HepG2 (cell line): ENCODE results near the gene PLCG2. TPM values are rescaled to one million over a fixed set of nuclear protein-coding genes. Genes with fewer than 3 reads are reported as not detected.

Source experiments
- ATAC-seq: fragments of 200-7000 bp; cut with Tn5 transposase; 3 replicates; pipeline ENCODE4 v1.9.1; 2020; ENCODE audit warnings: mild to moderate bottlenecking, moderate library complexity
- BruUV-seq: library from RNA; stranded (reverse); fragments of 400-500 nt; replicated peaks from 2 replicates; lab custom pipeline; 2021; lab: Mats Ljungman, UMichigan
- CTCF ChIA-PET: fragments of 300-600 bp; formaldehyde crosslinking; extraction: SDS; loops from one replicate; lab custom pipeline; 2021; ENCODE audit warnings: low total read pairs, inconsistent platforms, low intra/inter-chr PET ratio; lab: Yijun Ruan, JAX
- POLR2A ChIA-PET: fragments of 350-600 bp; sonication (Branson Sonifier 250); formaldehyde crosslinking; loops from one replicate; lab custom pipeline; 2020; ENCODE audit warnings: antibody characterized with exemption, inconsistent platforms; lab: Yijun Ruan, JAX
- DNase-seq: peaks from one replicate; pipeline ENCODE4 v3.0.0-alpha.2; 2015; ENCODE audit warnings: low spot score
- FAIRE-seq: peaks from 3 replicates; lab custom pipeline; 2011; peaks lifted over from hg19 to GRCh38; lab: Jason Lieb, UNC
- H2AFZ ChIP-seq: one replicate; pipeline ENCODE4 v1.6.1; 2011; ENCODE audit warnings: low read length, inconsistent platforms
- H3K27ac ChIP-seq: fragments of 300-600 bp; 3 replicates; pipeline ENCODE4 v1.8.0; 2011; ENCODE audit warnings: mixed run types, mild to moderate bottlenecking, mixed read lengths, low read length, inconsistent platforms; ENCODE audit not compliant: insufficient read depth; ENCODE audit errors: extremely low read length
- H3K27me3 ChIP-seq, 2 experiments: fragments of 200-600 bp in 1 of 2; 2 replicates in 1 of 2; 3 replicates in 1 of 2; pipeline versions ENCODE4 v1.6.0 to v1.8.0; 2011; ENCODE audit warnings: low read length in 2 of 2, mild to moderate bottlenecking in 2 of 2, moderate library complexity in 2 of 2, inconsistent platforms in 1 of 2; ENCODE audit not compliant: insufficient read depth in 2 of 2, control insufficient read depth in 1 of 2
- H3K36me3 ChIP-seq, 2 experiments: fragments of 200-600 bp in 1 of 2; replicated peaks in 1 of 2; 2 replicates in 1 of 2; 3 replicates in 1 of 2; pipeline versions ENCODE4 v1.5.1 to v1.8.0; 2011; ENCODE audit warnings: low read length in 2 of 2, inconsistent platforms in 1 of 2; ENCODE audit not compliant: insufficient read depth in 2 of 2, control insufficient read depth in 1 of 2
- H3K4me1 ChIP-seq: 2 replicates; pipeline ENCODE4 v1.5.1; 2012; ENCODE audit warnings: low read length, inconsistent platforms; ENCODE audit not compliant: insufficient read depth
- H3K4me2 ChIP-seq: 2 replicates; pipeline ENCODE4 v1.6.0; 2011; ENCODE audit warnings: low read depth, low read length, inconsistent platforms
- H3K4me3 ChIP-seq, 3 experiments: fragments of 200-600 bp in 1 of 3; sonication (generic), shearing (Covaris generic) in 1 of 3; replicated peaks in 1 of 3; 2 replicates each; pipeline ENCODE4 v1.5.1; 2011 to 2016; ENCODE audit warnings: low read length in 3 of 3, inconsistent platforms in 2 of 3, low read depth in 2 of 3, mild to moderate bottlenecking in 2 of 3, control low read depth in 1 of 3, mixed read lengths in 1 of 3; ENCODE audit not compliant: insufficient read depth in 1 of 3
- H3K79me2 ChIP-seq: one replicate; pipeline ENCODE4 v1.6.1; 2011; ENCODE audit warnings: low read length, inconsistent platforms; ENCODE audit not compliant: insufficient read depth
- H3K9ac ChIP-seq: 2 replicates; pipeline ENCODE4 v1.6.0; 2011; ENCODE audit warnings: mild to moderate bottlenecking, low read depth, low read length, inconsistent platforms; ENCODE audit not compliant: insufficient read depth
- H3K9me3 ChIP-seq: 2 replicates; pipeline ENCODE4 v1.5.1; 2012; ENCODE audit warnings: mild to moderate bottlenecking, low read length
- H4K20me1 ChIP-seq: 2 replicates; pipeline ENCODE4 v1.6.0; 2011; ENCODE audit warnings: inconsistent platforms, mild to moderate bottlenecking, low read length, moderate library complexity; ENCODE audit not compliant: insufficient read depth
- TEAD2 ChIP-seq: sonication (generic); formaldehyde crosslinking; IDR thresholded peaks from 2 replicates; pipeline ENCODE4 v1.9.0; 2021; ENCODE audit warnings: missing genetic modification reagents
- ZBTB40 ChIP-seq, 2 experiments: fragments of 450-650 bp in 1 of 2; sonication (generic) in 1 of 2; formaldehyde crosslinking in 1 of 2; IDR thresholded peaks; 2 replicates each; pipeline versions ENCODE4 v1.6.1 to v1.8.0; 2016 to 2022; ENCODE audit warnings: antibody characterized with exemption in 1 of 2, mild to moderate bottlenecking in 1 of 2, missing genetic modification reagents in 1 of 2
- WGBS: methylation state at CpG from one replicate; pipeline ENCODE4 v1.1.6; 2017; ENCODE audit warnings: low lambda C conversion rate; 5-methylcytosine and 5-hydroxymethylcytosine counted together
- in situ Hi-C: cut with HindIII; loops from 2 replicates; pipeline ENCODE4 v1.10.0; 2017; ENCODE audit warnings: low pct_unique_long_range_greater_than_20kb; ENCODE audit not compliant: extremely low pct_ligation_motif_present
- intact Hi-C: fragments of 100-400 bp; cut with micrococcal nuclease; formaldehyde crosslinking; loops from one replicate; pipeline ENCODE4 v1.10.0; 2022; ENCODE audit not compliant: unreplicated experiment
- polyA plus RNA-seq, 8 experiments: library from polyadenylated mRNA; depleted of rRNA in 3 of 8; stranded (reverse) in 7 of 8; unstranded in 1 of 8; fragments of >200 nt; fragmentation: Illumina TruSeq in 4 of 8; extraction: Trizol in 4 of 8; gene quantifications; 2 replicates each; pipeline versions ENCODE4 v1.2.1 to v1.2.3, GENCODE V29; 2011 to 2016; ENCODE audit warnings: low read depth in 4 of 8, missing spikeins in 1 of 8, mixed read lengths in 1 of 8; ENCODE audit not compliant: insufficient read depth in 1 of 8
- total RNA-seq, 5 experiments: library from RNA; depleted of rRNA; stranded (reverse); fragments of >200 nt; fragmentation: Illumina TruSeq; extraction: Trizol; gene quantifications; 2 replicates each; pipeline ENCODE4 v1.2.3, GENCODE V29; 2016; ENCODE audit warnings: low read depth in 1 of 5

PLCG2 gene
- total and polyA plus RNA-seq, 2 of the 13 experiments (the other 11 are each of a cell fraction or from before 2014, with no cell fraction given): 0.13 to 0.18 TPM

DNA sequence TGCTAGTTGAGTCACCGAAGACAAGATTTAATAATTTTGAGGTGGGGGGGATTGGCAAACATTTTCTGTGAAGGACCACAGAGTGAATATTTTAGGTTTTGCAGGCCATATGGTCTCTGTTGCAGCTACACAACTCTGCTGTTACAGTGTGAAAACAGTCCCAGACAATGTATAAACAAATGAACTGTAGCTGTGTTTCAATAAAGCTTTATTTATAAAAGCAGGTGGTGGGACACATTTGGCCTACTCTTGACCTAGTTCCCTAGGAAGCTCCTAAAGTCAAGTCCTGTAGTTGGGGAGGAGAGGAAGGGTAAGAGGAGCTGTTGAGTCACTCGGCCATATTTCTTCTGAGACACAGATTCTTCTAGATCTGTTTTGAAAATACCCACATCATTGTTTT is 139.8 kb downstream of the PLCG2 start:
- no peak overlapping the region for H2AFZ ChIP-seq
- H3K27me3 ChIP-seq: peaks cover 1 to 30% of the 10 kb centered on the region in 2 experiments; a peak in 4 of 5 replicates
- H3K4me3 ChIP-seq: no peak overlapping the region
- POLR2A ChIA-PET: no interaction called here
- CTCF ChIA-PET: no interaction called here
- no peak overlapping the region for H3K9ac ChIP-seq
- TF ChIP-seq TEAD2 (no peak), ZBTB40 (IDR thresholded peaks at IDR 0.05) (no peak), ZBTB40 (CRISPR knock-in tag; IDR thresholded peaks at IDR 0.05) (peak; percentile 42; the same call in 1 of the 2 replicates)
- FAIRE-seq (no peak), DNase-seq (no peak), ATAC-seq (no peak)
- intact Hi-C loops (no loop called here), in situ Hi-C loops (no loop called here)
- WGBS: 8% methylated on average over 2 of the region's 2 CpGs
- H3K4me1 ChIP-seq: no peaks in the 10 kb centered on the region
- H3K9me3 ChIP-seq: no peaks in the 10 kb centered on the region
- no peaks in the 10 kb centered on the region for H3K36me3 ChIP-seq
- no peaks in the 10 kb centered on the region for H4K20me1 ChIP-seq
- H3K4me2 ChIP-seq: no peak overlapping the region
- H3K79me2 ChIP-seq: no peaks in the 10 kb centered on the region
- no TSS peak for BruUV-seq
- no peak overlapping the region for H3K27ac ChIP-seq
